K562 treated with DMSO at 1 percent for 48 hours (cell line): Measurements from ENCODE around the gene DTWD1. TPM values are rescaled to one million over a fixed set of nuclear protein-coding genes. Genes with fewer than 3 reads are reported as not detected.

Experiments
- total RNA-seq: library from RNA; unstranded; fragments of 300-600 nt; gene quantifications from 2 replicates; pipeline ENCODE4 v1.2.3, GENCODE V29; 2022; ENCODE audit warnings: low replicate concordance; ENCODE audit errors: extremely low read depth

DTWD1 gene, protein sequence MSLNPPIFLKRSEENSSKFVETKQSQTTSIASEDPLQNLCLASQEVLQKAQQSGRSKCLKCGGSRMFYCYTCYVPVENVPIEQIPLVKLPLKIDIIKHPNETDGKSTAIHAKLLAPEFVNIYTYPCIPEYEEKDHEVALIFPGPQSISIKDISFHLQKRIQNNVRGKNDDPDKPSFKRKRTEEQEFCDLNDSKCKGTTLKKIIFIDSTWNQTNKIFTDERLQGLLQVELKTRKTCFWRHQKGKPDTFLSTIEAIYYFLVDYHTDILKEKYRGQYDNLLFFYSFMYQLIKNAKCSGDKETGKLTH
- total RNA-seq: not detected in 2 replicates

GRCh38 chr15:49620658-49621368 lies at the start of gene DTWD1, which contains the start of gene FAM227B:
TSS of gene DTWD1 (plus strand) at chr15:49621048. CDS start at chr15:49625168, 4,120 bp downstream.
TSS of gene FAM227B (minus strand) at chr15:49620818. CDS start at chr15:49615171, 5,647 bp downstream.

Other genes starting within 250 kb of the DTWD1 start
- not detected in 2 replicates for gene FGF7, start 197.8 kb upstream of the DTWD1 start, total RNA-seq
- gene FAM227B, start 230 bp upstream of the DTWD1 start, total RNA-seq: not detected in 2 replicates